Parathyroid adenoma (tissue), 2 donors: ENCODE results near the gene ALG14.

Experiments
- H2AFZ ChIP-seq: fragments of 300-600 bp; sonication (generic); one replicate; pipeline ENCODE4 v1.7.0; 2017; ENCODE audit warnings: antibody characterized with exemption, mild to moderate bottlenecking
- H3K27ac ChIP-seq: fragments of 300-600 bp; sonication (generic); one replicate; pipeline ENCODE4 v1.7.0; 2017
- H3K27me3 ChIP-seq: fragments of 300-600 bp; sonication (generic); one replicate; pipeline ENCODE4 v1.7.0; 2017; ENCODE audit warnings: low read length; ENCODE audit not compliant: control insufficient read depth, insufficient read depth
- H3K36me3 ChIP-seq: fragments of 300-600 bp; sonication (generic); one replicate; pipeline ENCODE4 v1.7.0; 2017; ENCODE audit warnings: low read length; ENCODE audit not compliant: control insufficient read depth, insufficient read depth
- H3K4me1 ChIP-seq: fragments of 300-600 bp; sonication (generic); one replicate; pipeline ENCODE4 v1.7.0; 2017; ENCODE audit warnings: control low read depth
- H3K4me2 ChIP-seq: fragments of 300-600 bp; sonication (generic); one replicate; pipeline ENCODE4 v1.7.0; 2017; ENCODE audit warnings: low read length
- H3K4me3 ChIP-seq: fragments of 300-600 bp; sonication (generic); one replicate; pipeline ENCODE4 v1.7.0; 2017; ENCODE audit warnings: low read depth, low read length
- H3K79me2 ChIP-seq: fragments of 300-600 bp; sonication (generic); one replicate; pipeline ENCODE4 v1.7.0; 2017; ENCODE audit warnings: control low read depth
- H3K9ac ChIP-seq: fragments of 300-600 bp; sonication (generic); one replicate; pipeline ENCODE4 v1.7.0; 2017; ENCODE audit warnings: mild to moderate bottlenecking
- H3K9me3 ChIP-seq: fragments of 300-600 bp; sonication (generic); one replicate; pipeline ENCODE4 v1.7.0; 2017; ENCODE audit warnings: low read length; ENCODE audit not compliant: control insufficient read depth
- TF ChIP-seq, protein P1 (sequence below): fragments of 300-600 bp; sonication (generic); IDR thresholded peaks from one replicate; pipeline ENCODE4 v1.7.0; 2017; ENCODE audit warnings: antibody characterized with exemption, mild to moderate bottlenecking
- donor health status: primary hyperparathyroidism.

The ALG14 gene

DNA sequence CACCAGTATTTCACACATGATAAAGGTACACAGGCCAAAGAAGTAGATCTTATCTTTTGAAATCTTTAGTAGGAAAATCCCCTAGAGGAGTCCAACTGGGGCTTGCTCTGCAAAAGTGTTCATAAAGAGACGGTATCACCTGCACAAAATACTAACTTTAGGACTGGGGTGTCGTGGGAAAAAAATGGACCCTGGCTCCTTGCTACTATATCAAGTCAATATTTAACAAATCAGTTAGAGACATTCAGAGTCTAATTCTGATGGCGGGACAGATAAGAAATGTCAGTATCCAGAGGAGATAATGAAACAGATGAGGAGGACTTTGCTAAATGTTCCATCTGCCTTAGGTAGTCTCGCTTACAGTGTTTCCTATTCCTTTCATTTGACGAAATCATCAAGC is 120.2 kb downstream of the ALG14 start:
- H3K27me3 ChIP-seq, result no peaks in the 10 kb centered on the region
- no peak overlapping the region for H3K9ac ChIP-seq
- no peaks in the 10 kb centered on the region for H3K4me1 ChIP-seq
- H2AFZ ChIP-seq, result no peak overlapping the region
- no peak overlapping the region for H3K27ac ChIP-seq
- no peak overlapping the region for H3K4me2 ChIP-seq
- no peaks in the 10 kb centered on the region for H3K36me3 ChIP-seq
- no peak overlapping the region for H3K4me3 ChIP-seq
- TF ChIP-seq, protein P1, sequence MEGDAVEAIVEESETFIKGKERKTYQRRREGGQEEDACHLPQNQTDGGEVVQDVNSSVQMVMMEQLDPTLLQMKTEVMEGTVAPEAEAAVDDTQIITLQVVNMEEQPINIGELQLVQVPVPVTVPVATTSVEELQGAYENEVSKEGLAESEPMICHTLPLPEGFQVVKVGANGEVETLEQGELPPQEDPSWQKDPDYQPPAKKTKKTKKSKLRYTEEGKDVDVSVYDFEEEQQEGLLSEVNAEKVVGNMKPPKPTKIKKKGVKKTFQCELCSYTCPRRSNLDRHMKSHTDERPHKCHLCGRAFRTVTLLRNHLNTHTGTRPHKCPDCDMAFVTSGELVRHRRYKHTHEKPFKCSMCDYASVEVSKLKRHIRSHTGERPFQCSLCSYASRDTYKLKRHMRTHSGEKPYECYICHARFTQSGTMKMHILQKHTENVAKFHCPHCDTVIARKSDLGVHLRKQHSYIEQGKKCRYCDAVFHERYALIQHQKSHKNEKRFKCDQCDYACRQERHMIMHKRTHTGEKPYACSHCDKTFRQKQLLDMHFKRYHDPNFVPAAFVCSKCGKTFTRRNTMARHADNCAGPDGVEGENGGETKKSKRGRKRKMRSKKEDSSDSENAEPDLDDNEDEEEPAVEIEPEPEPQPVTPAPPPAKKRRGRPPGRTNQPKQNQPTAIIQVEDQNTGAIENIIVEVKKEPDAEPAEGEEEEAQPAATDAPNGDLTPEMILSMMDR, result no peak
- H3K9me3 ChIP-seq, result no peaks in the 10 kb centered on the region
- no peaks in the 10 kb centered on the region for H3K79me2 ChIP-seq

DNA sequence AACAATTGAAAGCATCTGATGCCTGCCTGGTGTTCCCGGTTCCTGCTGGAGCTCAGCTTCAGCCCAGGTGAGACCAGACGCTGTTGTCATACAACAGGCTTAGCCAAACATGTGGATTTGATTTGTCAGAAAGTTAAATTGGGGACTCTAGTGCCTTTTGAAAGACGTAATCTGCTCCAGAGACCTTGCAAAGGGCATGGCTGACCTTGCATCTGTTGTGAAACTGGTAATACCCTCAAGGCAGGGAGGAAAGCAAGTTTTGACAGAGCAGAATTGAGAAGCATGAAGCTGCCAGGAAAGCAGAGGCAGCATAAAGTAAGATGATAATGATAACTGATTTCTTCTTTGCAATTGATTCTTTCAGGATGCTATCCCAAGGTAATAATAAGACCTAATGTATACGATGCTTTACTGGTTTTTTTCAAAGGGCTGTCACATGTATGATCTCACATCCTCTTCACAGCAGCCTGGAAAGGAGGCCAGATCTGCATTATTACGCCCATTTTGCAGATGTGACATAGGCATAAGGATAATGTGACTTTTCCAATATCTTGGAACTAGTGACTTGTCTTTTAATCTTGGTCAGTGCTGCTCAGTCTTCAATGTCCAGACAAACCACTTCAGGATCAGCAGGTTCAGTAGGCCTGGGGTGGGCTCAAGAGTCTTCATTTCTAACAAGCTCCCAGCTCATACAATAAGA is 121.1 kb downstream of the ALG14 start:
- no peaks in the 10 kb centered on the region for H3K79me2 ChIP-seq
- H3K27ac ChIP-seq, result no peak overlapping the region
- no peak overlapping the region for H3K9ac ChIP-seq
- H3K4me3 ChIP-seq, result no peak overlapping the region
- no peaks in the 10 kb centered on the region for H3K36me3 ChIP-seq
- no peaks in the 10 kb centered on the region for H3K9me3 ChIP-seq
- no peak overlapping the region for H3K4me2 ChIP-seq
- no peak overlapping the region for H2AFZ ChIP-seq
- H3K4me1 ChIP-seq, result no peaks in the 10 kb centered on the region
- no peaks in the 10 kb centered on the region for H3K27me3 ChIP-seq
- TF ChIP-seq, protein P1, result no peak

DNA sequence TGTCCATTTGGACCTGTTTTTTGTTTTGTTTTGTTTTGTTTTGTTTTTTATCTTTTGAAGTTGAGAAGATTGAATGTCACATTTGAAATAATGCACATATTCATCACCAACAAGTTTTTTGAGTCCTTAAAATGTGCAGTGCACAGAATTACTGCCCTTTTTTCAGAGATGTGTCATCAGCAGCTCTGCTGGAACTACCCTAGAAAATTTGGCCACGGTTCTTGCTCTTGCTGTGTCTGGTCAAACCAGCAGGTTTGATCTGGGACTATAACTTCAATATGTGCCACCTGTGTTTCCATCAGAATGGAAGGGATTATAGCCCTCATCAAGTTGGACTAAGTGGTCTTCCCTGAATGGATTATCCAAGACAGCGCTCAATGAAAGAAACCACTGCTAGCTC is 121.7 kb downstream of the ALG14 start:
- Histone ChIP-seq H3K9ac (no peak overlapping the region), H3K4me1 (no peaks in the 10 kb centered on the region), H3K27me3 (no peaks in the 10 kb centered on the region), H3K79me2 (no peaks in the 10 kb centered on the region), H2AFZ (no peak overlapping the region), H3K9me3 (no peaks in the 10 kb centered on the region), H3K36me3 (no peaks in the 10 kb centered on the region), H3K4me2 (no peak overlapping the region), H3K27ac (no peak overlapping the region), H3K4me3 (no peak overlapping the region)
- TF ChIP-seq, protein P1, result no peak

DNA sequence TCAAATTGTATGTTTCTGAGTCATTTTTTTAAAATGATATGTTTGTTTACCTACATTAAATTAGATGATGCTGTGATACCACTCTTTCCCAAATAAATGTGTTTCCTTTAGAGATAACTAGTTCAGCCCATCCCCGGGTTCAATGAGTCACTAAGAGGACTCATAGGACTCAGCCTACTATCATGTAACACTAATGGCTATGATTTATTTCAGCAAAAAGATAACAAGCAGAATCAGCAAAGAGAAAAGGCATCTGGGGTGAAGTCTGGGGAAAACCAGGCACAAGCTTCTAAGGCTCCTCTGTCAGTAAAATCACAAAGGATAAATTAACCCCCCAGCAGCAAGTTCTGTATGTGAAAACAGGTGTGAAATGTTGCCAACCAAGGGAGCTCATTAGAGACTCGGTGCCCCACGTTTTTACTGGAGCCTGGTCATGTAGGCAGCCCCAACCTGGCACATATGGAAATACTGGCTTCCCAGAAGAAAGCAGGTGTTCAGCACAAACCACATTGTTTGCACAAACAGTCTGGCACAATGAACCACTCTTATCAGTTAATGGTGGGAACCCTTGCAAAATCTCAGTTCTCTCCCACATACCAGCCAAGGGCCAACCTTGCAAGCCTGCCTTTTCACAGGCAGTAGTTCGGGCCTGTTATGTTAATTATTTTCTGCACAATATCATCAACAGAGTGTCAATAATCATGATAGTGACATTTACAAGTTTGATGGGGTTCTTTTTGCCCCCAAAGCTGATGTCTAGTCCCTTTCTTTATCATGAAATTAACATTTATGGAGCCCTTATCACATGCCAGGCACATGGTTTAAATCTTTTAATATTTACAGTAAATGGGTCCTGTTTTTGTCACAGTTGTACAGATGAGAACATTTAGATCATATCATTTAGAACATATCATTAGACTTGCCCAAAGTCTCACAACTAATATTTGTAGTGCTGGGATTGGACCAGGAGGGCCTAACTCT is 122.8 kb downstream of the ALG14 start:
- Histone ChIP-seq H3K27ac (no peak overlapping the region), H3K36me3 (no peaks in the 10 kb centered on the region), H3K4me1 (no peaks in the 10 kb centered on the region), H3K4me3 (no peak overlapping the region), H3K9ac (no peak overlapping the region), H3K79me2 (no peaks in the 10 kb centered on the region), H2AFZ (no peak overlapping the region), H3K27me3 (no peaks in the 10 kb centered on the region), H3K4me2 (no peak overlapping the region), H3K9me3 (no peaks in the 10 kb centered on the region)
- TF ChIP-seq, protein P1, result no peak
